GM12874 (cell line): ENCODE data around the gene EFS.

Experiments used
- TF ChIP-seq, protein P1 (sequence below): IDR thresholded peaks from 2 replicates; pipeline ENCODE4 v1.5.1; 2011; ENCODE audit warnings: low read depth, mild to moderate bottlenecking, control low read depth, low read length, moderate library complexity; ENCODE audit not compliant: insufficient read depth

EFS gene

DNA sequence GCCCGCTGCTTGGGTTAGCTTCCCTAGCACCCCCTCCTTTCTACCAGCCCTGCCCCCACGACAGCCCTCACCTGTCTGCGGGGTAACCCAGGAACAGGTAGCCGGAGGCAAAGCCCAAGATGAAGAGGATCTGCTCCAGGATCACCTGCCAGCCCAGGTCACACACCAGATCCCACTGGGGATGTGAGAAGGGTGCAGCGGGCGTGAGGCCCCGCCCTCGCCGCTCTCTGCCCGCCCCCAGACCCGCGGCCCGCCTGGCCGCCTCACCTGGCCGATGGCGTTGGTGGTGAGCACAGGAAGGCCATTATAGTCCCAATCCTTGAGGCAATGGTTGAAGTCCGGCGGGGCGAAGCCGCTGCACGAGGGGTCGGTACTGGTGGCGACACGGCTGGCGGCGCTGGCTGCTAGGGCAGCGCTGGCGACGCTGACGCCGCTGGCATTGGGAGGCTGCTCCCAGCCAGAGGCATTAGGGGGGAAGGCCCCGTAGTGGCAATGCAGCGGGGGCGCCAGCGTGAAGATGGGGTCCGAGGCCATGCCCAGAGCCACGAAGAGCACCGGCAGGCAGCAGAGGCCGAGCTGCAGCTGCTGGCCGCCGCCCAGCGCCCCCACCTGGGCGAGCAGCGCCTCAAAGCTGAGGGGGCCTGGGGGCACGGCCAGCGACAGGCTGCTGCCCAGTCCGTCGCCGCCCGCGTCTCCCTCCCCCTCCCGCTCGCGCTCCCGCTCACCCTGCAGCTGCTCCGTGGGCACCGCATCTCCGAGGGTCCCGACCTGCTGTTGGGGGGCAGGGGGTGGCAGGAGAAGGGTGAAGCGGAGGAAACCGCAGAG is 13.1 kb downstream of the EFS start:
- TF ChIP-seq, protein P1, sequence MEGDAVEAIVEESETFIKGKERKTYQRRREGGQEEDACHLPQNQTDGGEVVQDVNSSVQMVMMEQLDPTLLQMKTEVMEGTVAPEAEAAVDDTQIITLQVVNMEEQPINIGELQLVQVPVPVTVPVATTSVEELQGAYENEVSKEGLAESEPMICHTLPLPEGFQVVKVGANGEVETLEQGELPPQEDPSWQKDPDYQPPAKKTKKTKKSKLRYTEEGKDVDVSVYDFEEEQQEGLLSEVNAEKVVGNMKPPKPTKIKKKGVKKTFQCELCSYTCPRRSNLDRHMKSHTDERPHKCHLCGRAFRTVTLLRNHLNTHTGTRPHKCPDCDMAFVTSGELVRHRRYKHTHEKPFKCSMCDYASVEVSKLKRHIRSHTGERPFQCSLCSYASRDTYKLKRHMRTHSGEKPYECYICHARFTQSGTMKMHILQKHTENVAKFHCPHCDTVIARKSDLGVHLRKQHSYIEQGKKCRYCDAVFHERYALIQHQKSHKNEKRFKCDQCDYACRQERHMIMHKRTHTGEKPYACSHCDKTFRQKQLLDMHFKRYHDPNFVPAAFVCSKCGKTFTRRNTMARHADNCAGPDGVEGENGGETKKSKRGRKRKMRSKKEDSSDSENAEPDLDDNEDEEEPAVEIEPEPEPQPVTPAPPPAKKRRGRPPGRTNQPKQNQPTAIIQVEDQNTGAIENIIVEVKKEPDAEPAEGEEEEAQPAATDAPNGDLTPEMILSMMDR: 0 out of 2 replicates have a peak, but pooled peaks have one; percentile 3

DNA sequence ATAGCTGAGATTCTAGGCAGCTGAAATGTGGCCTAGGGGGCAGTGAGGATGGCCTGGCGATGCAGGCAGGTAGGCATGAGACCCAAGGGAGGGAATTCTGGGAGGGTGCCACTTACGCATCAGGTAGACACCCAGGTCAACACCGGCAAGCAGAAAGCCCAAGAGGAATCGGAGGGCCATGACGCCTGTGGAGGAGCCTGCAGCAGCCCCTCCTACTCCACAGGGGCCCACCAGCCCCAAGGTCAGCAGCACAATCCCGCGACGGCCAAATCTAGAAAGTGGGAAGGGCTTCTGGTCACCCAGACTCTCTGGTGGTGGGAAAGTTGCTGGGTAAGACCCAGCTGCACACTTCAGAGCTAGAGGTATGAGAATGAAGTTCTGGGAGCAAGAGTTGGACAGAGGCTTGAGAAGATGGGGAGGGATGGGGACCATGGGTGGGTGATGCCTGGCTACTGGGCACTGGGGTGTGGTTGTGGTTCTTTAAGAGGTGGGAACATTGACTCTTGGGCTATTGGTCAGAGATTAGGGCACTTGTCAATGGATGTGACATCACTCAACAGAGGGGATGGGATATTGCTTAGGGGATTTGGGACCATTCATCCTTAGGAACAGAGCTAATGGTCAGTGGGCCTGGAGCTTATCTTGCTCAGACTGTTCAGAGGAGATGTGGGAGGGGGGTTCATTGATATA is 15.7 kb downstream of the EFS start:
- TF ChIP-seq, protein P1: no peak

DNA sequence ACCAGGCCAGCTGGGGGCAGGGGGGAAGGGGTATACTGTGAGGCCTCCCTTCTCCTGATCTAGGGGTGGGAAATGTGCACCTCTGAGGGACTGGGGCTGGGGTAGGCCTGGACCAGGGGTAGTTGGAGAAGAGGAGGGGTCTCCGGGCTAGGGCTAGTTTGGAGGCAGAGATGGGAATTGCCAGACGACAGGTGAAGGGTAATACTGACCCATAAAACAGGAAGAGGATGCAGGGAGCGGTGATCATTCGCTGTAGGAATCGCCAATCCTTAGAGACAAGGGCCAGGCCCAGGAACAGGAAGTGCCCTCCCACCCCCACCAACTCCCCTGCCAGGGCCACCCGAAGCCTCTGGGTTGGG is 16.7 kb downstream of the EFS start:
- TF ChIP-seq, protein P1: no peak

DNA sequence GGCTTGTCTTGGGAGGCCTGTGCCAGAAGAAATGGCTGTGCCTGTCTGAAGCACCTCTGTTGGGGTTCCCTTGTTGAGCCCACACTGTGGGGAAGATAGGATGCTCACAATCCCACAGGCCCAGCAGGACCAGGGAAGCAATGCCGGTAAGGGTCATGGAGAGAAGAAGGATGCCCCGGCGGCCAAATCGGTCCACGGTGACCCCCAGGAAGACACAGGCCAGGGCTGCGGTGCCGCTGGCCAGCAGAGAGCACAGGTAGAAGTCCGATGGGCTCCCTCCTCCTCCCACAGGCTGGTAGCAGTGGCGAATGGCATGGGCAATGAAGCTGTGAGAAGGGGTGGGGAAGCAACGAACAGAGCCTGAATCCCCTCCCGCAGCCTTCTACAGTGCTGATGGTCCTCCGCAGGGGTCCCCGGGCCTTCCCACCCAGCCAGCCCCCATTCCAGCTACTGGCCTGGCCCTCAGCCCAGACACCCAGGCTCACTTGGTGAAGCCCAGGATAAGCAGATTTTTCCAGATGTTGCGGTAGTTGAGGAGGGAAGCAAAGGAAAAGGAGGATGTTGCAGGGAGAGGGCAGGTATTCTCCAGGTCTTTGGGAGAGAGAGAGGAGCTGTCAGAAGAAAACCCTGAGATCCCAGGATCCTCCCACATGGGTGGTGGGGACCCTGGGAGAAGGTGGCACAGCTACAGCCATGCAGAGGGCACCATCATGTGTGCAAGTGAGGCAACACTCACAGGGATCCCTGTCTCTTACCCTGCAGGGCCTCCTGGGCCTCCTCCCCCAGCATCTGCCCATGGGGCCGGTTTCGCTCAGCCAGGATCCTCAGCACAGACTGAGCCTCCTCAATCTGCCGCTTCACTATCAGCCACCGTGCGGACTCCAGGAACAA is 17.3 kb downstream of the EFS start:
- TF ChIP-seq, protein P1: no peak

DNA sequence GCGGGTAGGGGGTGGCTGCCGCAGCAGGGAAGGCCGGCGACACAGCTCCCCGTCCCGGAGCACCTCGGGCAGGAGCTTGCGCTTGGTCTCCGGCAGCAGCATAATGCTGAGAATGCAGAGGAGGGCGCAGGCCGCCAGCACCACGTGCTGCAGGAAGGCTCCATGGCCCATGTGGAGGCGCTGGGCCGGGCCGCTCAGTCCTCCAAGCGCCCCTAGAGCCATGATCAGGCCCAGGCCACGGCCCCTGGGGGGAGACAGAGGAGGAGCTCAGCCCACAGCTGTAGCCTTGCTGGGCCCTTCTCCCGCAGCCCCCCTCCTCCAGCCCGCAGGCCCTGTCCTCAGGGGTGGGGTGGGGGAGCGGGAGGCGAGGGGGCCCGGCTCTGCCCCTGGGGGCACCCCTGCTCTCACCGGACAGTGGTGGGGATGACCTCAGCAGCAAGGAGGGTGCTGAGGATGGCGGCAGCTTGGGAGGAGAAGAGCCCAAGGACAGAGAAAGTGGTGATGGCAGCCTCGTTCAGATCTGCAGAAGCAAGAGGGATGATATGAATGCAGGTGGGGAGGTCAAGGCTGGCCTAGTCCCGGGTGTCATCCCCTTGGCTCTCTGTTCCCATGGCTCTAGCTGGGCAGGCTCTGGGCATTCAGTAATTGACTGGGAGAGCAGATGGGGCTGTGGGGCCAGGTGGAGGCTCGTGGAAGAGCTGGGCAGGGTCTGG is 18.1 kb downstream of the EFS start:
- TF ChIP-seq, protein P1: no peak

DNA sequence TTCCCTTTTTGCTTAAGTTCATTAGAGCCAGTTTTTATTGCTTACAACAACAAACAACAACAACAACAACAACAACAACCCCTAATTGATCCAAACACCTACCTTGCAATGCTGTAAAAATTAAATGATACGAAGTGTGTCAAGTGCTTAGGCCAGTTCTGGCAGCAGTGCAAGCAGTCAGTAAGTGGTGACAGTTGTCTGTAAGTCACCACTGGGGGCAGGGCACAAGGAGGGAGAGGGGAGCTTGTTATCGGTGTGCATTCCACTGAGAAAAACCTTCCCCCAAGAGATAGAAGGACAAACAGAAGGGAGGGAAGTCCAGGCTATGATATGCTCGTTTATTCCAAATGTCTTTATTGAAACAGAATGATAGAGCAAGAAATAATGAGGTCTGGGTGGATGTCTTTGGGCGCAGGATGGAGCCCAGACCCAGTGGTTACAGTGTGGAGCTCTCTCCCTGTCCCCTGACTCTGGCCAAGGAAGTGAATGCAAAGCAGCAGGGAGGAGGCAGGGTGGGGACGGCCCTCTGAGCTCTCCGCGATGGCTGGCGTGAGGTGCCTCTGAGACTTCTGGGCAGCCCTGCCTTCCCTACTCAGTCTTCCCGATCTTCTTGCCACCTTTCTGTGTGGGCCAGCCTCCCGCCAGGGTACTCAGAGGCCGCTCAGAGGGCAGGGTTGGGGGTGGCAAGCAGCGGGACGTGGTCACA is 18.8 kb downstream of the EFS start:
- TF ChIP-seq, protein P1: no peak
